Spleen (tissue), 7 donors: Measurements from ENCODE around the gene TMPRSS6.

Experiments
- CTCF ChIP-seq, 11 experiments: fragments of 200-600 bp in 7 of 11; fragments of 450-650 bp in 4 of 11; sonication (generic) in 4 of 11; IDR thresholded peaks in 8 of 11; conservative IDR thresholded peaks in 3 of 11; 1 replicate in 7 of 11; 2 replicates in 4 of 11; pipeline versions ENCODE4 v1.4.0 to v1.8.0; 2016 to 2021; ENCODE audit warnings: antibody characterized with exemption in 11 of 11, inconsistent platforms in 4 of 11, mild to moderate bottlenecking in 1 of 11
- POLR2A ChIP-seq, 3 donors: fragments of 450-650 bp; IDR thresholded peaks; one replicate each; pipeline ENCODE4 v1.5.1; 2017; ENCODE audit warnings: antibody characterized with exemption in 3 of 3, mild to moderate bottlenecking in 1 of 3
- donor health status: DM: no; HTN: no; CAD: no; lungs with moderate emphysema.
- donor health status: DM: no; HTN: no; CAD: no.
- donor health status: DM: no; HTN: no; CAD: no.

GRCh38 chr22:37074537-37074936 is 35.0 kb downstream of the TMPRSS6 start:
- TF ChIP-seq CTCF (IDR thresholded peaks at IDR 0.05 in 8 of 11, conservative IDR thresholded peaks at IDR 0.05 in 3 of 11), result no peak
- TF ChIP-seq POLR2A (IDR thresholded peaks at IDR 0.05), result no peak
